ENCODE measurements around the gene SERPINB2.

Gene SERPINB2

GRCh38 chr18:63951302-63951705 lies 63.8 kb downstream of the SERPINB2 start:
- TF ChIP-seq ARNTL (CRISPR knock-in tag; IDR thresholded peaks at IDR 0.05; ENCODE audit: borderline replicate concordance, low read depth) (no peak), TOX (CRISPR knock-in tag; IDR thresholded peaks at IDR 0.05; ENCODE audit: borderline replicate concordance) (no peak), OSR1 (CRISPR knock-in tag; IDR thresholded peaks at IDR 0.05) (no peak), ZFP30 (CRISPR knock-in tag; IDR thresholded peaks at IDR 0.05) (no peak), TCF4 (CRISPR knock-in tag; IDR thresholded peaks at IDR 0.05; ENCODE audit: borderline replicate concordance) (no peak)
- ATAC-seq: no peak
